Activated T-helper 9 cell treated with anti-CD3 and anti-CD28 coated beads, Interleukin-2, amount 50 U/mL, for 16 hours (primary cell): ENCODE measurements around the gene TNS1.
A peak's percentile ranks its signal among the peaks of the same experiment; 100 is the strongest.

Experiments used
- DNase-seq: peaks from one replicate; pipeline ENCODE4 v3.0.0-alpha.2; 2020; ENCODE audit warnings: low read depth

The TNS1 gene

GRCh38 chr2:217766356-217766755, 236.4 kb downstream of the TNS1 start:
- DNase-seq: no peak

GRCh38 chr2:217761645-217762277, 241.0 kb downstream of the TNS1 start:
- no peak for DNase-seq

- DNase-seq: no peak
Observed at GRCh38 chr2:217759991-217760390, 242.8 kb downstream of the TNS1 start.

- DNase-seq: no peak
Observed at GRCh38 chr2:217757108-217757463, 245.7 kb downstream of the TNS1 start.

GRCh38 chr2:217756375-217757107, 246.3 kb downstream of the TNS1 start:
- DNase-seq: peak; percentile 45

GRCh38 chr2:217755027-217755745, 247.6 kb downstream of the TNS1 start:
- DNase-seq: no peak

GRCh38 chr2:217753460-217754200, 249.2 kb downstream of the TNS1 start:
- DNase-seq: no peak

- DNase-seq: no peak
Observed at GRCh38 chr2:217752714-217753459, 249.9 kb downstream of the TNS1 start.

GRCh38 chr2:217751952-217752351, 250.8 kb downstream of the TNS1 start:
- no peak for DNase-seq

GRCh38 chr2:217751192-217751591, 251.6 kb downstream of the TNS1 start:
- DNase-seq: no peak
